Body of pancreas (tissue), 4 donors: ENCODE data around the gene HPDL. TPM values are rescaled to one million over a fixed set of nuclear protein-coding genes. Genes with fewer than 3 reads are reported as not detected.

Source experiments
- ATAC-seq: fragments of 150-250 bp; one replicate; pipeline ENCODE4 v1.9.1; 2016
- DNase-seq, 4 donors: peaks; one replicate each; pipeline ENCODE4 v3.0.0-alpha.2; 2019
- H3K27ac ChIP-seq, 4 donors: fragments of 200-600 bp; sonication (generic); 1 replicate in 3 of 4; 2 replicates in 1 of 4; pipeline versions ENCODE4 v1.5.1 to v1.6.1; 2016 to 2019; ENCODE audit warnings: mild to moderate bottlenecking in 1 of 4, mixed read lengths in 1 of 4, moderate library complexity in 1 of 4
- H3K27me3 ChIP-seq, 2 donors: fragments of 200-600 bp; sonication (generic); one replicate each; pipeline ENCODE4 v1.6.0; 2016; ENCODE audit warnings: mild to moderate bottlenecking in 1 of 2
- H3K36me3 ChIP-seq, 2 donors: fragments of 200-600 bp; sonication (generic); replicated peaks in 1 of 2; 2 replicates each; pipeline ENCODE4 v1.5.1; 2016; ENCODE audit warnings: low read depth in 2 of 2; ENCODE audit not compliant: insufficient read depth in 1 of 2
- H3K4me1 ChIP-seq: fragments of 200-600 bp; sonication (generic); one replicate; pipeline ENCODE4 v1.6.0; 2016
- H3K4me3 ChIP-seq, 2 donors: fragments of 200-600 bp; sonication (generic); 1 replicate in 1 of 2; 2 replicates in 1 of 2; pipeline ENCODE4 v1.5.1; 2016 to 2019
- H3K9me3 ChIP-seq, 3 donors: fragments of 200-600 bp; sonication (generic); 1 replicate in 2 of 3; 2 replicates in 1 of 3; pipeline ENCODE4 v1.5.1; 2016
- CTCF ChIP-seq, 7 experiments: fragments of 450-650 bp in 4 of 7; fragments of 200-600 bp in 3 of 7; sonication (generic) in 3 of 7; IDR thresholded peaks; one replicate each; pipeline ENCODE4 v1.5.1; 2016 to 2019; ENCODE audit warnings: antibody characterized with exemption in 7 of 7
- POLR2A ChIP-seq, 3 donors: fragments of 450-650 bp; IDR thresholded peaks; one replicate each; pipeline ENCODE4 v1.6.1; 2016; ENCODE audit warnings: antibody characterized with exemption in 3 of 3, mild to moderate bottlenecking in 2 of 3
- WGBS, 2 donors: methylation state at CpG; one replicate each; pipeline ENCODE4 v1.1.5; 2017; 5-methylcytosine and 5-hydroxymethylcytosine counted together
- intact Hi-C: fragments of 100-400 bp; cut with DNase I; formaldehyde crosslinking; loops from one replicate; pipeline ENCODE4 v1.15.1; 2023
- total RNA-seq, 2 donors: library from RNA; depleted of rRNA; stranded (reverse); fragments of >200 nt; gene quantifications; one replicate each; pipeline ENCODE4 v1.1.0, GENCODE V29; 2016

The HPDL gene
- total RNA-seq, 2 donors from 2014 or later: 0.26 TPM; not detected in 1

GRCh38 chr1:45334308-45335245 lies 7.9 kb downstream of the HPDL start:
- Histone ChIP-seq H3K36me3 (no peaks in the 10 kb centered on the region), H3K4me3 (no peak overlapping the region), H3K27me3 (no peaks in the 10 kb centered on the region), H3K4me1 (peaks cover 12% of the 10 kb centered on the region), H3K27ac (no peak overlapping the region), H3K9me3 (no peaks in the 10 kb centered on the region)
- DNase-seq: peak in 2 of 4 donors; percentile 21 to 34
- WGBS, 2 donors: 76 to 89% methylated on average over 9 of the region's 9 CpGs
- TF ChIP-seq CTCF (IDR thresholded peaks at IDR 0.05) (no peak), POLR2A (IDR thresholded peaks at IDR 0.05) (no peak)
- intact Hi-C loops: no loop called here
- ATAC-seq: no peak

DNA sequence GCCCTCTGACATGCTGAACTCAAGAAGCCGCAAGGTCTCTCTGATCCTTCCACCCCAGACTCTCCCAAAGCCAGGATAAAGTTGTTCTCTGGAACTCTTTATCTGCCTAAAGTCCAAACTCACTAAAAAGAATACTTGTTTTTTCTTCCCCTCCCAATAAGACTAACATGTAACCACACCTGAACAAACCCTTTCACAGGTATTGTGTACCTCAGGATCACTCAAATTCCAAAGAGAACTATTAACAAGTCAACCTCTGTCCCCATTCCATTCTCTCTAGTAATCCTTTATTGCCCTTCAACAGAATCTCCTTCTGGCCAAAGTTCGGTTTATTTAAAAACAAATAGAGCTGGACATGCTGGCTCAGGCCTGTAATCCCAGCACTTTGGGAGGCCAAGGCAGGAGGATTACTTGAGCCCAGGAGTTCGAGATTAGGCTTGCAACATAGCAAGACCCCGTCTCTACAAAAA lies 9.2 kb downstream of the HPDL start:
- Histone ChIP-seq H3K4me3 (no peak overlapping the region), H3K36me3 (no peaks in the 10 kb centered on the region), H3K4me1 (peaks cover 18% of the 10 kb centered on the region), H3K9me3 (no peaks in the 10 kb centered on the region), H3K27ac (peak overlapping the region in 3 of 4 donors; percentile 0 to 35 (median 31)), H3K27me3 (no peaks in the 10 kb centered on the region)
- ATAC-seq (no peak), DNase-seq (no peak)
- 69 to 77% methylated on average over 4 of the region's 4 CpGs for WGBS, 2 donors
- intact Hi-C loops: no loop called here
- no peak for TF ChIP-seq POLR2A (IDR thresholded peaks at IDR 0.05)
- TF ChIP-seq CTCF (IDR thresholded peaks at IDR 0.05): no peak

DNA sequence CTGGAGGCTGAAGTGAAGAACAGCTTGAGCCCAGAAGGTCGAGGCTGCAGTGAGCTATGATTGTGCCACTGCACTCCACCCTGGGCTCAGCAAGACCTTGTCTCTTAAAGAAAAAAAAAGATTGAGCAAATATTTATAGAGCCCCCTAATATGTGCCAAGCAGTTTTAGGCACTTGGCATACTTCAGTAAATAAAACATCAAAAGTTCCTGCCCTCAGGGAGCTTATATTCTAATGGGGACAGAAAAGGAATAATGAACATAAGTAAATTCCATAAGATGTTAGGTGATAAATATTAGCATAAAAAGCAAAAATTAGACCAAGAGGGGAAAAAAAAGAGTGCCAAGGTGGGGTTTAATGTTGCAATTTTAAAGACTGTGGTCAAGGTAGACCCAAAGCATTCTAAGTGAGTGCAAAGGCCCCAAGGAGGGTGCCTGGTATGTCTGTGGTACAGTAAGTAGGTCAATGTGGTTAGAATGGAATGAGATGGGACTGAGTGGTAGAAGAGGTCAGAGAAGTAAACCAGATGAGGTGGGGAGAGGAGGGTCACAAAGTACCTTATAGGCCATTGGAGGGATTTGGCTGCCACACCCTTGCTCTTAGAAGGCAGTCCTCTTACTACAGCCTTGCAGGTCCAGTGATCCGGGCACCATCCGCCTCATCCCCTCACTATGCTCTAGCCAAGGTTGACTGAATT lies 11.1 kb downstream of the HPDL start:
- 88 to 97% methylated on average over 3 of the region's 3 CpGs for WGBS, 2 donors
- ATAC-seq: no peak

More for the DNA sequence above, 11.1 kb downstream of the HPDL start:
- peaks cover 0 to 1% of the 10 kb centered on the region in 2 donors for H3K36me3 ChIP-seq
- H3K4me3 ChIP-seq: no peak overlapping the region
- no peak overlapping the region for H3K27ac ChIP-seq
- intact Hi-C loops: no loop called here
- no peaks in the 10 kb centered on the region for H3K27me3 ChIP-seq
- TF ChIP-seq POLR2A (IDR thresholded peaks at IDR 0.05) (no peak), CTCF (IDR thresholded peaks at IDR 0.05) (no peak)
- H3K4me1 ChIP-seq: peaks cover 27% of the 10 kb centered on the region
- no peak for DNase-seq
- H3K9me3 ChIP-seq: no peaks in the 10 kb centered on the region
